NT2/D1 (cell line): Measurements from ENCODE around the gene SCN1B.

Experiments used
- SUZ12 ChIP-seq: IDR thresholded peaks from 2 replicates; pipeline ENCODE4 v1.6.1; 2011; ENCODE audit not compliant: insufficient read length, insufficient read depth; ENCODE audit errors: extremely low read depth
- ZNF274 ChIP-seq: IDR thresholded peaks from 2 replicates; pipeline ENCODE4 v1.6.1; 2011; ENCODE audit warnings: mild to moderate bottlenecking, low read depth, low read length

- no peak for TF ChIP-seq ZNF274
- no peak for TF ChIP-seq SUZ12
These were observed 57.1 kb downstream of the SCN1B start for GRCh38 chr19:35087393-35087792.
